ENCODE data around the gene SEC23B.
A peak's percentile ranks its signal among the peaks of the same experiment; 100 is the strongest.

DNA sequence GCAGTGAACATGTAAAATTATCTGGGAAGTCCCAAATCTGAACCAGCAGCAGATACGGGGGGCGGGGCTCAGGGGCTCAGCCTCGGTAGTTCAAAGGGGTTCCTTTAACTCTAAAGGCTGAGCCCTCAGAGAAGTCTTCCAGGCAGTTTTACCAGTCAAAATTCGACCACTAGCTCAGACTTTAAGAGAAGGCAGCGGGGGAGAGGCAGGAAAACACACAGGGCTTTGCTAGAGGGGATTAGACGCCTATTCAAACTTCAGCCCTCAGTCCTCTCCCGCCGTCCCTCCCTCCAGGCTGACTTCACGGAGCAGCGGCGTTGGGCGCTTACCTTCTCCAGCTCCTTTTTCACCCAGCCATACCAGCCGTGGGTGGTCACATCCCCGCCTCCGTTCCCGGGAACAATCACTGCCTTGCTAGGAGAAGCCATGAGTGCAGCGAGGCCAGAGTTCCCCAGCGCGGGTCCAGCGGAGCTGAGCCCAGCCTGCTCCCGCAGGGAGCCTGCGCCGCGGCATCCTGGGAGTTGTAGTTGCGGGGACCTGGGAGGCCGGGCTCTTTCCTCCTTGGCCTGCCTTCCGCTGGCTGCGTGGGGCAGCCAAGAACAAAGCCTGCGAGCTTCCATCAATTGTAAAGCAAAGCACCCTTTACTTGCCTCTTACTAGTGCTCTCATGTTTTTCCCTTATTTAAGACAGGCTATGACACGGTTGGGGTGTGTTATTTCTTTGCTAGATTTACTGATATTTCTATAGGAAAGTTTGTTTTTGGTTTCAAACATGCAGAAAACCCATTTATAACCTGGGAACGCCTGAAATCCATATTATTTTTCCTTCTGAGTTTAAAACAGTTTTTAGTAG is 10.8 kb upstream of the SEC23B start, which contains the start of gene RBBP9:
- TF ChIP-seq POLR2A (IDR thresholded peaks at IDR 0.05): peak in 1 of 3 donors; percentile 22
- TF ChIP-seq, protein P1, sequence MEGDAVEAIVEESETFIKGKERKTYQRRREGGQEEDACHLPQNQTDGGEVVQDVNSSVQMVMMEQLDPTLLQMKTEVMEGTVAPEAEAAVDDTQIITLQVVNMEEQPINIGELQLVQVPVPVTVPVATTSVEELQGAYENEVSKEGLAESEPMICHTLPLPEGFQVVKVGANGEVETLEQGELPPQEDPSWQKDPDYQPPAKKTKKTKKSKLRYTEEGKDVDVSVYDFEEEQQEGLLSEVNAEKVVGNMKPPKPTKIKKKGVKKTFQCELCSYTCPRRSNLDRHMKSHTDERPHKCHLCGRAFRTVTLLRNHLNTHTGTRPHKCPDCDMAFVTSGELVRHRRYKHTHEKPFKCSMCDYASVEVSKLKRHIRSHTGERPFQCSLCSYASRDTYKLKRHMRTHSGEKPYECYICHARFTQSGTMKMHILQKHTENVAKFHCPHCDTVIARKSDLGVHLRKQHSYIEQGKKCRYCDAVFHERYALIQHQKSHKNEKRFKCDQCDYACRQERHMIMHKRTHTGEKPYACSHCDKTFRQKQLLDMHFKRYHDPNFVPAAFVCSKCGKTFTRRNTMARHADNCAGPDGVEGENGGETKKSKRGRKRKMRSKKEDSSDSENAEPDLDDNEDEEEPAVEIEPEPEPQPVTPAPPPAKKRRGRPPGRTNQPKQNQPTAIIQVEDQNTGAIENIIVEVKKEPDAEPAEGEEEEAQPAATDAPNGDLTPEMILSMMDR (IDR thresholded peaks at IDR 0.05 in 8 of 11, conservative IDR thresholded peaks at IDR 0.05 in 3 of 11): no peak
- TF ChIP-seq POLR2AphosphoS5 (IDR thresholded peaks at IDR 0.05): peak; percentile 83 to 88 (median 85)
